HG03520 (cell line): ENCODE measurements around the gene MYL12B.
A peak's percentile ranks its signal among the peaks of the same experiment; 100 is the strongest.
"Not testable (repeated sequence)": the region's sequence is repeated elsewhere in the genome, so short reads cannot be mapped to it uniquely, and the experiment has no call there.

ENCODE experiments used
- ATAC-seq: cut with Tn5 transposase; IDR thresholded peaks from one replicate; pipeline ENCODE4 v1.9.1; 2021; ENCODE audit warnings: mild to moderate bottlenecking, moderate library complexity; ENCODE audit not compliant: unreplicated experiment

Gene MYL12B

GRCh38 chr18:3294435-3295080 lies 32.6 kb downstream of the MYL12B start:
- no peak for ATAC-seq

GRCh38 chr18:3297025-3297984 lies 35.4 kb downstream of the MYL12B start:
- ATAC-seq: peak; percentile 100

GRCh38 chr18:3304832-3305231 lies 42.9 kb downstream of the MYL12B start:
- no peak for ATAC-seq

- ATAC-seq: no peak
These were observed 43.4 kb downstream of the MYL12B start for GRCh38 chr18:3305354-3305762.

GRCh38 chr18:3305933-3306332 lies 44.0 kb downstream of the MYL12B start:
- no peak for ATAC-seq

GRCh38 chr18:3306391-3306790 lies 44.5 kb downstream of the MYL12B start:
- no peak for ATAC-seq

- ATAC-seq: no peak
These were observed 51.8 kb downstream of the MYL12B start for GRCh38 chr18:3313685-3314084.

- not testable (repeated sequence) for ATAC-seq
These were observed 53.4 kb downstream of the MYL12B start for GRCh38 chr18:3315344-3315743.

- ATAC-seq: no peak
These were observed 57.5 kb downstream of the MYL12B start for GRCh38 chr18:3319399-3319798.

GRCh38 chr18:3319894-3320454 lies 58.0 kb downstream of the MYL12B start:
- no peak for ATAC-seq

GRCh38 chr18:3321133-3321812 lies 59.3 kb downstream of the MYL12B start:
- no peak for ATAC-seq

GRCh38 chr18:3323900-3324299 lies 62.0 kb downstream of the MYL12B start:
- ATAC-seq: no peak
